Measurements from ENCODE around the gene KCTD18.

DNA sequence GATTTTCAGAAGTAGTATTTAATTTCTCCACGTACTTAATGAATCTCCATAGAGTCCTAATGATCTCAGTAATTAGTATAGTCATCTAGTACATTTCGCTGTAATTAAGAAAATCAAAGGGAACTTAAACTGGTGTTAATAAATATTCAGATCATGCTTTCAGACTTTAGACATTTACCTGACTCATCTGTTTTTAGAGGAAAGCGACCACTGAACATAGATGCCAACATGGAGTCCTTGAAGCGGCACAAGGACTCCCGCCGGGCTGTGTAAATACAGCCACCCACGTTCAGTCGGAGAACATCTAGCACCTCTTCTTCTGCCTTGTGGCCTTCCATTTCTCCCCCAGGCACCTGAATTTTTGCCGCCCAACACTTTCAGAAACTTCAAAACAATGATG is 3.2 kb downstream of the KCTD18 start:
- no peak for TF ChIP-seq CTCF (IDR thresholded peaks at IDR 0.05)
- TF ChIP-seq ZFX (IDR thresholded peaks at IDR 0.05; ENCODE audit: borderline replicate concordance) = no peak

Data from 22Rv1 (cell line).